Measurements from ENCODE around the gene PACSIN3. TPM values are rescaled to one million over a fixed set of nuclear protein-coding genes. Genes with fewer than 3 reads are reported as not detected.

The PACSIN3 gene
- total and polyA plus RNA-seq, 2 of the 8 experiments (the other 6 are each of a cell fraction or from before 2014, with no cell fraction given): 23.8 to 47.2 TPM

- H3K79me2 ChIP-seq (ENCODE audit: control insufficient read depth in 1 of 2, insufficient read depth in 2 of 2, low read length in 2 of 2): peaks cover 8 to 37% of the 10 kb centered on the region in 2 experiments
- no peak overlapping the region for H3K56ac ChIP-seq (replicated peaks; ENCODE audit: insufficient read length, low read depth, low read length)
- H3K36me3 ChIP-seq (ENCODE audit: control insufficient read depth in 2 of 4, insufficient read depth in 4 of 4, low read length in 3 of 4): peaks cover 15 to 24% (median 22%) of the 10 kb centered on the region in 4 experiments; a peak in 7 of 8 replicates
- 0 out of 2 replicates have a peak overlapping the region, but pooled peaks have one; percentile 74 for H3K27ac ChIP-seq (ENCODE audit: low read depth, low read length)
- peak overlapping the region; percentile 34 for H4K5ac ChIP-seq (ENCODE audit: insufficient read length, low read depth, low read length)
- H3K4ac ChIP-seq (replicated peaks; ENCODE audit: insufficient read length, low read depth, low read length): peak overlapping the region; percentile 64
- no peak for FAIRE-seq
- peak overlapping the region; percentile 18 for H4K91ac ChIP-seq (replicated peaks; ENCODE audit: insufficient read length, low read length)
- H3K14ac ChIP-seq (ENCODE audit: insufficient read length): no peak overlapping the region
- H3K4me3 ChIP-seq (ENCODE audit: extremely low read depth in 1 of 4, insufficient read depth in 2 of 4, low read depth in 3 of 4, low read length in 4 of 4): peak overlapping the region in 1 of 4 experiments; percentile 10; a peak in 1 of 8 replicates
- DNase-seq (ENCODE audit: low read depth in 1 of 2, low spot score in 2 of 2): no peak
- H2BK12ac ChIP-seq (ENCODE audit: low read depth, low read length): no peak overlapping the region
- H3K18ac ChIP-seq (ENCODE audit: extremely low read depth, low read length): no peak overlapping the region
- peak overlapping the region; percentile 82 for H4K8ac ChIP-seq (ENCODE audit: extremely low read depth, insufficient read depth, low read length)
- POLR2A ChIA-PET (ENCODE audit: partially characterized antibody): interaction anchor here (0.8 to 4.5 kb wide), 9 partner anchors 9 to 90 kb away, joined by 3 to 35 read pairs (median 12); partner anchors contain the start of genes ACP2, DDB2, NR1H3 and PACSIN3
- no peak overlapping the region for H3K9ac ChIP-seq (replicated peaks in 1 of 4; ENCODE audit: extremely low read depth in 1 of 4, low read depth in 3 of 4, low read length in 3 of 4)
- 89% methylated on average over 5 of the region's 6 CpGs; no CpG with 5 or more reads in 1 of the 2 experiments for WGBS, 2 experiments (ENCODE audit: extremely low coverage in 1 of 2, insufficient coverage in 1 of 2, insufficient read length in 1 of 2, insufficient replicate concordance in 2 of 2, low coverage in 1 of 2, low lambda C conversion rate in 2 of 2, missing lambda C conversion rate in 1 of 2)
- CTCF ChIA-PET (ENCODE audit: partially characterized antibody): interaction anchor here (0.6 to 16.6 kb wide), 25 partner anchors 10 to 529 kb away, joined by 3 to 247 read pairs (median 5); partner anchors contain the start of genes ACP2, DDB2, NR1H3 and PACSIN3
- H2BK15ac ChIP-seq (ENCODE audit: low read length): no peak overlapping the region
- H4K20me1 ChIP-seq (replicated peaks in 1 of 2; ENCODE audit: control insufficient read depth in 1 of 2, insufficient read depth in 2 of 2, low read length in 2 of 2): peaks cover 0 to 8% of the 10 kb centered on the region in 2 experiments
- H2BK120ac ChIP-seq (replicated peaks; ENCODE audit: low read depth, low read length): no peak overlapping the region
- peak overlapping the region; percentile 83 to 94; a peak in 3 of 4 replicates for H3K4me2 ChIP-seq (ENCODE audit: insufficient read depth in 1 of 2, low read depth in 2 of 2, low read length in 2 of 2)
- peaks cover 0 to 8% (median 1%) of the 10 kb centered on the region in 4 experiments; a peak in 5 of 7 replicates for H3K4me1 ChIP-seq (replicated peaks in 1 of 4; ENCODE audit: control insufficient read depth in 3 of 4, insufficient read depth in 4 of 4, low read length in 3 of 4)
- H3K79me1 ChIP-seq (ENCODE audit: low read depth, low read length): peaks cover 19% of the 10 kb centered on the region
- peak overlapping the region; percentile 79 for H2BK5ac ChIP-seq (ENCODE audit: low read depth, low read length)
- H3K23ac ChIP-seq (ENCODE audit: insufficient read length): no peak overlapping the region
- no peaks in the 10 kb centered on the region for H3K9me3 ChIP-seq (ENCODE audit: insufficient read depth in 2 of 2, low read depth in 1 of 2, low read length in 1 of 2)
- H3K23me2 ChIP-seq (ENCODE audit: low read depth, low read length): peaks cover 8% of the 10 kb centered on the region
- H2AK5ac ChIP-seq (ENCODE audit: low read depth, low read length): peak overlapping the region; percentile 43; the same call in 1 of the 2 replicates
- H2BK20ac ChIP-seq (ENCODE audit: low read length): no peak overlapping the region
- H3K27me3 ChIP-seq (replicated peaks in 1 of 4; ENCODE audit: control insufficient read depth in 3 of 4, extremely low read depth in 1 of 4, insufficient read depth in 3 of 4, low read length in 3 of 4): no peaks in the 10 kb centered on the region
- H2AFZ ChIP-seq (ENCODE audit: low read length): no peak overlapping the region
Measured at GRCh38 chr11:47177846-47178245, 8.4 kb downstream of the PACSIN3 start.
